PC-9 (cell line): Measurements from ENCODE around the gene CPT1C.

Experiments used
- CTCF ChIP-seq: fragments of 200-600 bp; sonication (generic); conservative IDR thresholded peaks from 2 replicates; pipeline ENCODE4 v1.6.1; 2017; ENCODE audit warnings: mixed run types, antibody characterized with exemption, mild to moderate bottlenecking, moderate library complexity
- EZH2 ChIP-seq: fragments of 200-600 bp; sonication (generic); IDR thresholded peaks from 2 replicates; pipeline ENCODE4 v1.8.0; 2017; ENCODE audit warnings: antibody characterized with exemption, low read depth

DNA sequence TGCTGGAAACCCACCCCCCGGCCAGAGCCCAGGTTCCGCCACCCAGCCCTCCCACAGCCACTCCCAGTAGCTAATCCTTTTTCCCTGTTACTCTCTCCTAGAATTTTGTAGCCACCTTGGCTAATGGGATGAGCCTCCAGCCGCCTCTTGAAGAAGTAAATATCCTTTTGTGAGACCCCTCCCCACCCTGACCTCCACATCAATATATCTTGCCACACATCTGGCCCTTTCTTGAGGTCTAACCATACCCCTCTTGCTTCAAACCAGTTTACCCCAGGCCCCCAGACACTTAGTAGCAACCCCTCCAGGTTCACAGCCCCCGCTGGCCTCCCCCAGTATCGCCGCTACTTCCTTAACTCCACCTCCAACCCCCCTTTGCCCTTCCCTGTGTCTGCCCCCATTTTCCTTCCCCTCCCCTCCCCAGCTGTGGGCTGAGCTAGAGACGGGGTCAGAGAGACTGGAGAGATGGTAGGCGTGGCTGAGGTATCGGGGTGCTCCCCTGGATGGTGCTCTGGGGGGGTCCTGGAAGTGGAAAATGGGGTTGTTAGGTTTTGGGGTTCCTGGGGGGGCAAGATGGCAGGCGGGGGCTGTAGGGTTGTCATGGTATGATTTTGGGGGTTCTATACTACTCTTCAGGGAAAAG is 11.0 kb upstream of the CPT1C start:
- no peak for TF ChIP-seq CTCF
- TF ChIP-seq EZH2: no peak
